Calu3 (cell line): ENCODE data around the gene CTSD. TPM values are rescaled to one million over a fixed set of nuclear protein-coding genes. Genes with fewer than 3 reads are reported as not detected.

ENCODE experiments used
- BruUV-seq: library from RNA; stranded (reverse); fragments of 400-500 nt; replicated peaks from 2 replicates; lab custom pipeline; 2021; lab: Mats Ljungman, UMichigan
- CTCF ChIA-PET: fragments of 300-600 bp; sonication (Branson Sonifier 250); formaldehyde crosslinking; loops from one replicate; lab custom pipeline; 2022; ENCODE audit warnings: antibody characterized with exemption; lab: Charles Lee
- DNase-seq: peaks from one replicate; pipeline ENCODE4 v3.0.0; 2022
- H3K27ac Mint-ChIP-seq: one replicate; pipeline ENCODE4 v1.8.0; 2022; ENCODE audit warnings: mixed read lengths; ENCODE audit not compliant: unreplicated experiment
- H3K27me3 Mint-ChIP-seq: one replicate; pipeline ENCODE4 v1.8.0; 2022; ENCODE audit warnings: mixed read lengths; ENCODE audit not compliant: unreplicated experiment
- H3K36me3 Mint-ChIP-seq: one replicate; pipeline ENCODE4 v1.8.0; 2022; ENCODE audit warnings: mild to moderate bottlenecking, moderate library complexity, mixed read lengths; ENCODE audit not compliant: insufficient read depth, unreplicated experiment
- H3K4me1 Mint-ChIP-seq: one replicate; pipeline ENCODE4 v1.8.0; 2022; ENCODE audit warnings: mild to moderate bottlenecking, low read depth, mixed read lengths; ENCODE audit not compliant: unreplicated experiment
- H3K4me3 Mint-ChIP-seq: one replicate; pipeline ENCODE4 v1.8.0; 2022; ENCODE audit warnings: mild to moderate bottlenecking, low read depth, moderate library complexity, mixed read lengths; ENCODE audit not compliant: unreplicated experiment
- H3K9me3 Mint-ChIP-seq: one replicate; pipeline ENCODE4 v1.8.0; 2022; ENCODE audit warnings: low read depth, mixed read lengths; ENCODE audit not compliant: unreplicated experiment
- CTCF ChIP-seq: fragments of 200-600 bp; IDR thresholded peaks from one replicate; pipeline ENCODE4 v1.8.0; 2022; ENCODE audit warnings: antibody characterized with exemption; ENCODE audit not compliant: unreplicated experiment
- intact Hi-C: fragments of 100-400 bp; cut with micrococcal nuclease; formaldehyde crosslinking; loops from one replicate; pipeline ENCODE4 v1.10.0; 2022; ENCODE audit not compliant: unreplicated experiment
- total RNA-seq: library from RNA; stranded (reverse); gene quantifications from 2 replicates; pipeline ENCODE4 v1.2.3, GENCODE V29; 2022

The CTSD gene
- total RNA-seq, 1 experiment from 2014 or later = 531 TPM

- no peak overlapping the region for H3K4me3 Mint-ChIP-seq
- H3K36me3 Mint-ChIP-seq = peaks cover 12% of the 10 kb centered on the region
- no peak overlapping the region for H3K27ac Mint-ChIP-seq
- DNase-seq = no peak
- intact Hi-C loops = no loop called here
- H3K4me1 Mint-ChIP-seq = no peaks in the 10 kb centered on the region
- no TSS peak for BruUV-seq
- peaks cover 57% of the 10 kb centered on the region for H3K27me3 Mint-ChIP-seq
- H3K9me3 Mint-ChIP-seq = peaks cover 14% of the 10 kb centered on the region
- TF ChIP-seq CTCF = no peak
- CTCF ChIA-PET = interaction anchor here (0.5 to 0.8 kb wide), 2 partner anchors 19 to 1227 kb away, joined by 3 to 8 read pairs; partner anchors contain the start of gene RNH1
Measured at GRCh38 chr11:1733716-1734640, 29.7 kb downstream of the CTSD start.

- BruUV-seq = no TSS peak
- no peak overlapping the region for H3K4me3 Mint-ChIP-seq
- intact Hi-C loops = no loop called here
- peaks cover 14% of the 10 kb centered on the region for H3K9me3 Mint-ChIP-seq
- H3K4me1 Mint-ChIP-seq = no peaks in the 10 kb centered on the region
- no peak overlapping the region for H3K27ac Mint-ChIP-seq
- CTCF ChIA-PET = interaction anchor here (0.5 to 0.8 kb wide), 2 partner anchors 18 to 1226 kb away, joined by 3 to 8 read pairs; partner anchors contain the start of gene RNH1
- H3K27me3 Mint-ChIP-seq = peaks cover 65% of the 10 kb centered on the region
- DNase-seq = no peak
- TF ChIP-seq CTCF = no peak
- peaks cover 7% of the 10 kb centered on the region for H3K36me3 Mint-ChIP-seq
Measured at GRCh38 chr11:1733009-1733715, 30.6 kb downstream of the CTSD start.

GRCh38 chr11:1732418-1733008 is 31.2 kb downstream of the CTSD start:
- no TSS peak for BruUV-seq
- peaks cover under 1% of the 10 kb centered on the region for H3K36me3 Mint-ChIP-seq
- peaks cover 14% of the 10 kb centered on the region for H3K9me3 Mint-ChIP-seq
- no peak for TF ChIP-seq CTCF
- H3K4me1 Mint-ChIP-seq = no peaks in the 10 kb centered on the region
- H3K27me3 Mint-ChIP-seq = peaks cover 72% of the 10 kb centered on the region
- H3K27ac Mint-ChIP-seq = no peak overlapping the region
- DNase-seq = no peak
- CTCF ChIA-PET = no interaction called here
- intact Hi-C loops = no loop called here
- no peak overlapping the region for H3K4me3 Mint-ChIP-seq

- no TSS peak for BruUV-seq
- intact Hi-C loops = no loop called here
- TF ChIP-seq CTCF = no peak
- Mint-ChIP-seq H3K9me3 (peaks cover 11% of the 10 kb centered on the region), H3K4me3 (no peak overlapping the region), H3K27me3 (peaks cover 81% of the 10 kb centered on the region), H3K36me3 (no peaks in the 10 kb centered on the region), H3K4me1 (no peaks in the 10 kb centered on the region), H3K27ac (no peak overlapping the region)
- CTCF ChIA-PET = no interaction called here
- no peak for DNase-seq
Measured at GRCh38 chr11:1731451-1732059, 32.2 kb downstream of the CTSD start.
